ENCODE measurements around the gene SERPINB4.

Gene SERPINB4

DNA sequence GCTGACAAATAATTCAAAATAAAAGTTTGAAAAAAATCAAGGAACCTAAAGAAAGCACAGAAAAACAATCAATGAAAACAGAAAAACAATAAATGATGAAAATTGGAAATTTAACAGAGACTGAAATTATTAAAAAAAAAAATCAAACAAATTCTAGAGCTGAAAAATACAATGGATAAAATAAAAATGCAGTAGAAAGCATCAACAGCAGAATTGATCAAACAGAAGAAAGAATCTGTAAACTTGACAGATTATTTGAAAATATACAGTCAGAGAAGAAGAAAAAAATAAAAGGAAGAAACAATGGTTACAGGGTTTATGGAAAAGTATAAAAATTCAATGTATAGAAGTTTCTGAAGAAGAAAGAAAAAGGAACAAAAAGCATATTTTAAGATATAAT, 16.2 kb downstream of the SERPINB4 start:
- no peak for DNase-seq (ENCODE audit: low spot score)

DNA sequence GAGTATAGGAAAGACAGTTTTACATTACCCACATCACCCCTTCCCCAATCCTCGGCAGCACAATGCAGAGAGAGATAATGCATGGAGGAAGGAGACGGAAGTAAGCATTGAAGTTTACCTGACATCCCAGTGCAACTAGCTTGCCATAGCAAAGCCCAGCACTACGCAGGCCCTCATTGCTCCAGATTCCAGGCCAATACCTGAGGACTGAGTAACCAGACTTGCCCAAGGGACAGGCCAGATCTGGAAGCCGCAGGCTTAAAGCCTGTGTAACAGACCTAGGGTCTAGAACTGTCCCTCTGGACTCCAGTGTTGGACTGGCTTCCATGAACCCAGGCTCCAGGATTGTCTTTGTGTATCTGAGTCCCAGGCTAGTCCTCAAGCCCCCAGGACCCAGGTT, 17.6 kb downstream of the SERPINB4 start:
- DNase-seq (ENCODE audit: low spot score), result no peak

DNA sequence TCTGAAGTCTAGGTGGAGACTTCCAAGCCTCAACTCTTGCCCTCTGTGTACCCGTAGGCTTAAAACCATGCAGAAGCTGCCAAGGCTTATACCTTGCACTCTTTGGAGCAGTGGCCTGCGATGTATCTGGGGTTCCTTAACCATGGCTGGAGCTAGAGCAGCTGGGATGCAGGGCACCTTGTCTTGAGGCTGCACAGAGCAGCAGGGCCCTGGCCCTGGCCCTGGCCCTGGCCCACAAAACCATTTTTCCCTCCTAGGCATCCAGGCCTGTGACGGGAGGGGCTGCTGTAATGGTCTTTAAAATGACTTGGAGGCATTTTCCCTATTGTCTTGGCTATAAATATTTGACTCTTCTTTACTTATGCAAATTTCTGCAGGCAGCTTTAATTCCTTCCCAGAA, 19.2 kb downstream of the SERPINB4 start:
- DNase-seq (ENCODE audit: low spot score), result no peak

DNA sequence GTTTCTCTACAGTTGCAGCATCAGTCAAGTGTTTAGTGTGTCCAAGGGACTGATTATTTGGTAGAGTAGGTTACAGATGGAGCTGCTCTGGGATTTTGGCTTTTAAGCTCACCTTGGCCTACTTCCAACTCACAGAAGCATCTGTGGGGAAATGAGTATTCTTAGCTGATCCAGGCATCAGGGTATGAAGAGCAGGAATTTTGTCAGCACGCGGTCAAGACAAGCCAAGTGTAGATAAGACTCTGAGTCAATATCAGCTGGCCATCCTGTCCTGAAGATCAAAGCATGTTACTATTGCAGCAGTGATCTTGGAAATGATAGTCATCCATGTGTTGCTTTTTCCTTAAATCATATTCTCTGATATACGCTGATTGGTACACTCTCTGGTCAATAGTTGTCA, 24.4 kb downstream of the SERPINB4 start:
- no peak for DNase-seq (ENCODE audit: low spot score)

DNA sequence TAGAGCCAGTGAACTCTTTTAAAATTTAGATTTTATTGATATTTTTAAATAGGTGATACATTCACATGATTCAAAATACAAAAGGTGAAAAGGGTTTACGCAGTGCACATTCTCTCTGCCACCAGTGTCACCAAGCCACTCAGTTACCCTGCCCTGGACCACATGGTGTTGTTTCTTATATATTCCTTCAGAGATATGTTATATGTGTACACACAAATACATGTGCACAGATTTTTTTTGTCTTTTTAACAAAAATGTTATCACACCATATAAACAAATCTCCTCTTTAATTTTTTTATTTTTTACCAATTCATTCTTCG, 26.2 kb downstream of the SERPINB4 start:
- no peak for DNase-seq (ENCODE audit: low spot score)

GRCh38 chr18:63617049-63617914, 26.8 kb downstream of the SERPINB4 start:
- no peak for DNase-seq (ENCODE audit: low spot score)

DNA sequence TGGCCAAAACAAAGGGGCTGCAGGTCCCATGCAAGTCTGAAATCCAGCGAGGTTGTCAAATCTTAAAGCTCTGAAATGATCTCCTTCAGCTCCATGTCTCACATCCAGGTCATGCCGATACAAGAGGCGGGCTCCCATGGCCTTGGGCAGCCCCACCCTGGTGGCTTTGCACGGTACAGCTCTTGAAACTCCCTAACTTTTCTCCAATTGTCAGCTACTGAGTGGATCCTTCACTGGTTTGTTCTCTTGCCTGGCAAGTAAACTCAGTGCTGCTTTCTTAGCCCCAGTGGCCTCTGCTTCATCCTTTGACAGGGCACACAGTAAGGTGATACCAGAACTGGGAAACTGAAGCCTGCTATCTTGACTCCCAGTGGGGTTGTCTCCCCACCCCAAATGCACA, 30.6 kb downstream of the SERPINB4 start:
- DNase-seq (ENCODE audit: low spot score), result no peak

DNA sequence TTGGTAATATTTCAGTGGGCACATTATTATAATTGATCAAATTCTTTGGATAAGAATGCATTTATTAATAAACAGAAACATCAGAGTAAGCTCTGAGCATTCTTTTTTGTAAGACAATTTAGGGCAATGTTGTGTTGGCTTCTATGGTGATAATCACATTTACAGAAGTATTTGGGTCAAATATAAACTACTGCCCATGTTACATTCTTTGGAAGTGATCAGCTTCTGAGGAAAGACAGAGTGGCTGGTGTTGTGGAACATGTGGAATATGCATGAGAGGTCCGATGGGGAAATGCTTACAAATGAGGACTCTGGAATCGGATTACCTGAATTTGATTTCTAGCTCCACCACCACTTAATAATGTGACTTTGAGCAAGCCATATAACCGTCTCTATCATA, 37.5 kb downstream of the SERPINB4 start:
- no peak for DNase-seq (ENCODE audit: low spot score)

- DNase-seq (ENCODE audit: low spot score), result no peak
Observed at GRCh38 chr18:63604791-63605567, 39.1 kb downstream of the SERPINB4 start.

GRCh38 chr18:63603772-63604171, 40.3 kb downstream of the SERPINB4 start:
- DNase-seq (ENCODE audit: low spot score), result no peak

- DNase-seq (ENCODE audit: low spot score), result no peak
Observed at GRCh38 chr18:63603355-63603754, 40.7 kb downstream of the SERPINB4 start.

- DNase-seq (ENCODE audit: low spot score), result no peak
Observed at GRCh38 chr18:63596964-63597363, 47.1 kb downstream of the SERPINB4 start.

GRCh38 chr18:63592471-63592870, 51.6 kb downstream of the SERPINB4 start:
- DNase-seq (ENCODE audit: low spot score), result no peak

GRCh38 chr18:63591725-63592124, 52.3 kb downstream of the SERPINB4 start:
- DNase-seq (ENCODE audit: low spot score), result no peak

- DNase-seq (ENCODE audit: low spot score), result no peak
Observed at GRCh38 chr18:63590966-63591695, 52.9 kb downstream of the SERPINB4 start.

DNA sequence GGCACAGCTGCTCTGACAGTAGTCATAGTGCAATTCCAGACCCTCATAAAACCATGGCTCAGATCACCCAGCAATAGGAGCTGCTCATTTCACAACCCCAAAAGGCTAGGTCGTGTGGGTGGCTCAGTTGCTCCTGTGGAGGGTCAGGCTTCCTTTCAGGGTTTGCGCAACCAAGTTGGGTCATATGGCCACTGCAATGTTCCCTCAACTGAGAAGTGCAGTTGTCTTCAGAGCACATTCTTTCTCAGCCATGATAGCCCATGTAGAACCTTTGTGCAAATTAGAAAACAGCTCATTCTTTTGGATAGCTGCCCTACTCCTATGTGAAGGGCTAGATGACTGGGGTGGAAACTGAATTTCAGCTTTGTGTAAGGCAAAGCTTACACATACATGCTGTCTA, 53.7 kb downstream of the SERPINB4 start:
- DNase-seq (ENCODE audit: low spot score), result no peak

GRCh38 chr18:63588909-63589308, 55.1 kb downstream of the SERPINB4 start:
- no peak for DNase-seq (ENCODE audit: low spot score)
